GM12878 (cell line): ENCODE measurements around the gene DUSP16. TPM values are rescaled to one million over a fixed set of nuclear protein-coding genes. Genes with fewer than 3 reads are reported as not detected.

Source experiments
- ATAC-seq: fragments of 200-7000 bp; cut with Tn5 transposase; 3 replicates; pipeline ENCODE4 v1.9.1; 2020; ENCODE audit warnings: mild to moderate bottlenecking, moderate library complexity
- BruUV-seq: library from RNA; stranded (reverse); fragments of 400-500 nt; replicated peaks from 2 replicates; lab custom pipeline; 2021; lab: Mats Ljungman, UMichigan
- CTCF ChIA-PET: fragments of 300-600 bp; sonication (Branson Sonifier 250); formaldehyde crosslinking; extraction: SDS; loops from one replicate; lab custom pipeline; 2021; ENCODE audit warnings: inconsistent platforms; lab: Yijun Ruan, JAX
- POLR2A ChIA-PET: fragments of 350-600 bp; formaldehyde crosslinking; extraction: SDS; loops from one replicate; lab custom pipeline; 2021; ENCODE audit warnings: inconsistent platforms; lab: Charles Lee
- RAD21 ChIA-PET: fragments of 300-600 bp; sonication (Branson Sonifier 250); formaldehyde crosslinking; loops from one replicate; lab custom pipeline; 2023; ENCODE audit warnings: antibody characterized with exemption; ENCODE audit not compliant: unreplicated experiment; lab: Charles Lee
- SMC1A ChIA-PET: fragments of 300-600 bp; sonication (Branson Sonifier 250); formaldehyde crosslinking; loops from one replicate; lab custom pipeline; 2023; ENCODE audit not compliant: unreplicated experiment, uncharacterized antibody; lab: Charles Lee
- DNase-seq: peaks from one replicate; pipeline ENCODE4 v3.0.0-alpha.2; 2011; ENCODE audit warnings: low read depth, low spot score
- FAIRE-seq: peaks from 3 replicates; lab custom pipeline; 2011; peaks lifted over from hg19 to GRCh38; lab: Jason Lieb, UNC
- H2AFZ ChIP-seq: 2 replicates; pipeline ENCODE4 v1.6.0; 2011; ENCODE audit warnings: low read depth, low read length, control low read depth; ENCODE audit not compliant: control insufficient read depth
- H3K27ac ChIP-seq: 2 replicates; pipeline ENCODE4 v1.5.1; 2011; ENCODE audit warnings: control low read depth; ENCODE audit not compliant: control insufficient read depth, insufficient read depth
- H3K27me3 ChIP-seq, 2 experiments: replicated peaks in 1 of 2; 2 replicates each; pipeline versions ENCODE4 v1.6.0 to v1.6.1; 2011; ENCODE audit warnings: low read length in 1 of 2; ENCODE audit not compliant: control insufficient read depth in 2 of 2, insufficient read depth in 2 of 2
- H3K36me3 ChIP-seq, 2 experiments: 2 replicates each; pipeline ENCODE4 v1.5.1; 2011; ENCODE audit warnings: low read length in 1 of 2; ENCODE audit not compliant: control insufficient read depth in 2 of 2, insufficient read depth in 2 of 2
- H3K4me1 ChIP-seq: 2 replicates; pipeline ENCODE4 v1.6.1; 2011; ENCODE audit warnings: mild to moderate bottlenecking, low read length, moderate library complexity, mixed read lengths; ENCODE audit not compliant: control insufficient read depth, insufficient read depth
- H3K4me2 ChIP-seq: 2 replicates; pipeline ENCODE4 v1.6.0; 2011; ENCODE audit warnings: control low read depth; ENCODE audit not compliant: control insufficient read depth, insufficient read depth
- H3K4me3 ChIP-seq: fragments of 200-600 bp; sonication (generic); 2 replicates; pipeline ENCODE4 v1.5.1; 2016
- H3K79me2 ChIP-seq: 2 replicates; pipeline ENCODE4 v1.6.0; 2011; ENCODE audit warnings: low read length; ENCODE audit not compliant: control insufficient read depth, insufficient read depth
- H3K9ac ChIP-seq: 2 replicates; pipeline ENCODE4 v1.8.0; 2011; ENCODE audit warnings: low read length, control low read depth, mixed read lengths; ENCODE audit not compliant: control insufficient read depth, insufficient read depth
- H3K9me3 ChIP-seq: replicated peaks from 3 replicates; pipeline ENCODE4 v1.5.1; 2011; ENCODE audit warnings: mild to moderate bottlenecking, low read length; ENCODE audit not compliant: control insufficient read depth, insufficient read depth
- H4K20me1 ChIP-seq: 2 replicates; pipeline ENCODE4 v1.6.0; 2011; ENCODE audit not compliant: control insufficient read depth, insufficient read depth
- BHLHE40 ChIP-seq, 2 experiments: fragments of 450-650 bp in 1 of 2; IDR thresholded peaks; 2 replicates each; pipeline ENCODE4 v1.6.1; 2011 to 2017; ENCODE audit warnings: low read depth in 2 of 2, borderline replicate concordance in 1 of 2, improper control_type of control experiment in 1 of 2, low read length in 1 of 2, mild to moderate bottlenecking in 1 of 2
- EED ChIP-seq: sonication (generic); IDR thresholded peaks from 2 replicates; pipeline ENCODE4 v1.6.1; 2016; ENCODE audit warnings: antibody characterized with exemption, low read depth
- IKZF1 ChIP-seq: fragments of 450-650 bp; conservative IDR thresholded peaks from 2 replicates; pipeline ENCODE4 v1.6.1; 2017; ENCODE audit warnings: antibody characterized with exemption, mild to moderate bottlenecking
- NFIC ChIP-seq: IDR thresholded peaks from 2 replicates; pipeline ENCODE4 v1.6.1; 2012; ENCODE audit warnings: low read depth, mild to moderate bottlenecking, inconsistent platforms, low read length, moderate library complexity
- PAX5 ChIP-seq: IDR thresholded peaks from 2 replicates; pipeline ENCODE4 v1.6.1; 2011; ENCODE audit warnings: low read depth, low read length, borderline replicate concordance
- TCF12 ChIP-seq: IDR thresholded peaks from 2 replicates; pipeline ENCODE4 v1.6.1; 2011; ENCODE audit warnings: low read depth, mild to moderate bottlenecking, low read length
- ZNF622 ChIP-seq: fragments of 450-650 bp; IDR thresholded peaks from 2 replicates; pipeline ENCODE4 v1.6.1; 2017; ENCODE audit warnings: mild to moderate bottlenecking, inconsistent platforms
- WGBS: methylation state at CpG from one replicate; pipeline ENCODE4 v1.1.6; 2016; ENCODE audit warnings: low lambda C conversion rate; ENCODE audit not compliant: insufficient replicate concordance, insufficient coverage; ENCODE audit errors: missing lambda C conversion rate; 5-methylcytosine and 5-hydroxymethylcytosine counted together
- in situ Hi-C: fragments of 300-500 bp; cut with MboI; formaldehyde crosslinking; loops from 9 replicates; pipeline ENCODE4 v1.14.3; 2018; ENCODE audit warnings: mixed read lengths
- intact Hi-C: fragments of 100-400 bp; cut with micrococcal nuclease; formaldehyde crosslinking; loops from one replicate; pipeline ENCODE4 v1.14.2; 2022; ENCODE audit not compliant: unreplicated experiment
- polyA plus RNA-seq, 11 experiments: library from polyadenylated mRNA; depleted of rRNA in 4 of 11; unstranded in 6 of 11; stranded (reverse) in 5 of 11; fragments of >200 nt; fragmentation: Nextera tagmentation in 4 of 11; fragmentation: Illumina TruSeq in 1 of 11; extraction: Ambion mirVana in 4 of 11; extraction: Trizol in 1 of 11; gene quantifications; 1 replicate in 1 of 11; 2 replicates in 10 of 11; pipeline versions ENCODE4 v1.2.1 to v1.2.3, GENCODE V29; 2011 to 2016; ENCODE audit warnings: inconsistent platforms in 2 of 11, missing spikeins in 2 of 11, low read depth in 1 of 11
- total RNA-seq, 4 experiments: library from RNA; depleted of rRNA in 3 of 4; stranded (reverse); fragments of >200 nt in 3 of 4; fragmentation: Illumina TruSeq in 1 of 4; extraction: Trizol in 1 of 4; gene quantifications; 2 replicates each; pipeline versions ENCODE4 v1.2.1 to v1.2.3, GENCODE V29; 2013 to 2021
- TF ChIP-seq, protein P1 (sequence below): IDR thresholded peaks from 2 replicates; pipeline ENCODE4 v1.6.1; 2012; ENCODE audit warnings: improper control_type of control experiment, low read depth, low read length; ENCODE audit not compliant: insufficient replicate concordance
- TF ChIP-seq, protein P2 (sequence below): IDR thresholded peaks from 2 replicates; pipeline ENCODE4 v1.6.1; 2012; ENCODE audit warnings: low read length, inconsistent platforms

Gene DUSP16
- total and polyA plus RNA-seq, 10 of the 15 experiments (the other 5 are each of a cell fraction or from before 2014, with no cell fraction given) = 3.9 to 75.3 (median 26.8) TPM

DNA sequence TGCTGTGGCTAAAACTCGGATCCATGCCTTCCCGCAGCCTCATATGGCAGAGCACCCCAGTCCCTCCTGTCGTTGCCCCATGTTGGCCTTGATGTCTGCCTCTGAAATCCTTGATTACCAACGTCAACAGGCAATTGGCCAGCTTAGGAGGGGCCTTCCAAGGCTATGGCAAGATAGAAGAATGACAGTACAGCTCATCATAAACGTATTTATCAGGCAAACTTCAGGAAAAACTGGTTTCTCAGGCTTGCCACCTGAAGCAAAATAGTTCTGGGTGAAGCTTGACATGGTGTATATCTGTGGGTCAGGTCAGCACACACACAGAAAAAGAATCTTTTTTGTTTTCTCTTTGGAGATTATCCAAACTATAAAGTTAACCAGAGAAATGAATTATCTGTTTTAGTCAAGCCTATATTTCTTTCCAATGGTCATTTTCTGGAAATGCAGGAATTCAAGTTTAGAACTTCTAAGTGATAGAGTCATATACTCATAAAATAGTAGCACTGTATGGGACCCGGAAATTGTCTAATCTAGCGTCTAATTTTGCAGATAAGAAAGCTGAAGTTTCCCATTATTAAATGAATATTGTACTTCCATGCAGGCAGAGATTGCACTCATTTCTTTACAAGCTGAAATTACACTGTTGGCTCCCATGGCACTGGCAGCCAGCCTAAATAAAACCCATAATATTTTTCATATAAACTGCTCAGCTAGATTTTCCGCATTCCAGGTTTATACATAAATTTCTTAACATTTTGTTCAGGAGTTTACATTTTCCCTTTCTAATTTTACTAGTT, 24.4 kb upstream of the DUSP16 start (continued):
- no peak for TF ChIP-seq TCF12
- TF ChIP-seq PAX5 = no peak

DNA sequence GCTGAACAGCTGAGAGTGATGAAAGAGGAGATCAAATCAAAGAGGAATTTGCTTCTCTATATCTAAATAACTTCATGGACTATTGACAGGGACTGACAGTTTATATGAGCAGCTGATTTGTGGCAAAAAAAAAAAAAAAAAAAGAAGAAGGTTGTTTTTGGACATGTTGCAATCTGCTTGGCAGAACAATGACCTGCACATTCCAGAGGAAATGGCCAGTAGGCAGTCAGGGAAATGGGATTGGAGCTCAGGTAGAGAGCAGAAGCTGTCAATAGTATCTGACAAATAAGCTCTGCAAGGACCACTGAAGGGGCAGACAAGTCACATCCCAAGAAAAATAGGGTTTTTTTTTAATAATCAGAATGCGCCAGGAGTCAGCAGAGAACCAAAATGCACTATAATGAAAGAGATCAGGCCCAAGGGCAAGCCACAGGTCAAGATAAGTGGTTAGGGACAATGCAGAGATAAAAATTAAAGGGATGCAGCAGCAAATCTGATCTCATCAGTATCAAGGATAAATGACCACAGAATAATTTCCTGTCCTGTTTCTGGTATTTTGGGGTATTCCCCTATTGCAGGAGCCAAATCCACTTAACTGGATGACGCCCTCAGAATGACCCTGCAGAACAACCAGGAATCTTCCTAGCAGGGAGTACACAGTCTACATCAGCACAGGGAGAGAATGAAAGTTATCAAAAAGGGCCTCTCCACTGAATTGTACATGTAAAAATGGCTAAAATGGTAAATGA, 22.6 kb upstream of the DUSP16 start:
- SMC1A ChIA-PET = interaction anchor here (0.6 to 6.0 kb wide), 9 partner anchors 9 to 111 kb away, joined by 3 to 46 read pairs (median 5); no protein-coding TSS in a partner anchor
- intact Hi-C loops = no loop called here
- FAIRE-seq = no peak
- no peaks in the 10 kb centered on the region for H4K20me1 ChIP-seq
- RAD21 ChIA-PET = interaction anchor here (0.7 to 8.7 kb wide), 6 partner anchors 22 to 151 kb away, joined by 3 to 76 read pairs (median 4); no protein-coding TSS in a partner anchor
- whole genome bisulfite sequencing = 72% methylated on average over 2 of the region's 2 CpGs
- no peak overlapping the region for H3K4me2 ChIP-seq
- no peaks in the 10 kb centered on the region; the same call in 2 of the 3 replicates for H3K9me3 ChIP-seq
- POLR2A ChIA-PET = interaction anchor here (0.6 to 2.7 kb wide), 7 partner anchors 21 to 229 kb away, joined by 4 to 12 read pairs (median 4); partner anchors contain the start of gene BORCS5
- peaks cover 44% of the 10 kb centered on the region for H3K4me1 ChIP-seq
- no peak overlapping the region for H3K4me3 ChIP-seq
- BruUV-seq = no TSS peak
- H3K9ac ChIP-seq = no peak overlapping the region
- H3K79me2 ChIP-seq = no peaks in the 10 kb centered on the region
- TF ChIP-seq NFIC = peak; percentile 24; the same call in 1 of the 2 replicates
- TF ChIP-seq, protein P1, sequence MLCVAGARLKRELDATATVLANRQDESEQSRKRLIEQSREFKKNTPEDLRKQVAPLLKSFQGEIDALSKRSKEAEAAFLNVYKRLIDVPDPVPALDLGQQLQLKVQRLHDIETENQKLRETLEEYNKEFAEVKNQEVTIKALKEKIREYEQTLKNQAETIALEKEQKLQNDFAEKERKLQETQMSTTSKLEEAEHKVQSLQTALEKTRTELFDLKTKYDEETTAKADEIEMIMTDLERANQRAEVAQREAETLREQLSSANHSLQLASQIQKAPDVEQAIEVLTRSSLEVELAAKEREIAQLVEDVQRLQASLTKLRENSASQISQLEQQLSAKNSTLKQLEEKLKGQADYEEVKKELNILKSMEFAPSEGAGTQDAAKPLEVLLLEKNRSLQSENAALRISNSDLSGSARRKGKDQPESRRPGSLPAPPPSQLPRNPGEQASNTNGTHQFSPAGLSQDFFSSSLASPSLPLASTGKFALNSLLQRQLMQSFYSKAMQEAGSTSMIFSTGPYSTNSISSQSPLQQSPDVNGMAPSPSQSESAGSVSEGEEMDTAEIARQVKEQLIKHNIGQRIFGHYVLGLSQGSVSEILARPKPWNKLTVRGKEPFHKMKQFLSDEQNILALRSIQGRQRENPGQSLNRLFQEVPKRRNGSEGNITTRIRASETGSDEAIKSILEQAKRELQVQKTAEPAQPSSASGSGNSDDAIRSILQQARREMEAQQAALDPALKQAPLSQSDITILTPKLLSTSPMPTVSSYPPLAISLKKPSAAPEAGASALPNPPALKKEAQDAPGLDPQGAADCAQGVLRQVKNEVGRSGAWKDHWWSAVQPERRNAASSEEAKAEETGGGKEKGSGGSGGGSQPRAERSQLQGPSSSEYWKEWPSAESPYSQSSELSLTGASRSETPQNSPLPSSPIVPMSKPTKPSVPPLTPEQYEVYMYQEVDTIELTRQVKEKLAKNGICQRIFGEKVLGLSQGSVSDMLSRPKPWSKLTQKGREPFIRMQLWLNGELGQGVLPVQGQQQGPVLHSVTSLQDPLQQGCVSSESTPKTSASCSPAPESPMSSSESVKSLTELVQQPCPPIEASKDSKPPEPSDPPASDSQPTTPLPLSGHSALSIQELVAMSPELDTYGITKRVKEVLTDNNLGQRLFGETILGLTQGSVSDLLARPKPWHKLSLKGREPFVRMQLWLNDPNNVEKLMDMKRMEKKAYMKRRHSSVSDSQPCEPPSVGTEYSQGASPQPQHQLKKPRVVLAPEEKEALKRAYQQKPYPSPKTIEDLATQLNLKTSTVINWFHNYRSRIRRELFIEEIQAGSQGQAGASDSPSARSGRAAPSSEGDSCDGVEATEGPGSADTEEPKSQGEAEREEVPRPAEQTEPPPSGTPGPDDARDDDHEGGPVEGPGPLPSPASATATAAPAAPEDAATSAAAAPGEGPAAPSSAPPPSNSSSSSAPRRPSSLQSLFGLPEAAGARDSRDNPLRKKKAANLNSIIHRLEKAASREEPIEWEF = no peak
- TF ChIP-seq IKZF1 = 0 out of 2 replicates have a peak, but pooled peaks have one; percentile 28
- TF ChIP-seq ZNF622 = no peak
- TF ChIP-seq, protein P2, sequence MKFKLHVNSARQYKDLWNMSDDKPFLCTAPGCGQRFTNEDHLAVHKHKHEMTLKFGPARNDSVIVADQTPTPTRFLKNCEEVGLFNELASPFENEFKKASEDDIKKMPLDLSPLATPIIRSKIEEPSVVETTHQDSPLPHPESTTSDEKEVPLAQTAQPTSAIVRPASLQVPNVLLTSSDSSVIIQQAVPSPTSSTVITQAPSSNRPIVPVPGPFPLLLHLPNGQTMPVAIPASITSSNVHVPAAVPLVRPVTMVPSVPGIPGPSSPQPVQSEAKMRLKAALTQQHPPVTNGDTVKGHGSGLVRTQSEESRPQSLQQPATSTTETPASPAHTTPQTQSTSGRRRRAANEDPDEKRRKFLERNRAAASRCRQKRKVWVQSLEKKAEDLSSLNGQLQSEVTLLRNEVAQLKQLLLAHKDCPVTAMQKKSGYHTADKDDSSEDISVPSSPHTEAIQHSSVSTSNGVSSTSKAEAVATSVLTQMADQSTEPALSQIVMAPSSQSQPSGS = 0 out of 2 replicates have a peak, but pooled peaks have one; percentile 2
- TF ChIP-seq EED = 0 out of 2 replicates have a peak, but pooled peaks have one; percentile 6
- no peak for TF ChIP-seq BHLHE40 (IDR thresholded peaks at IDR 0.05; ENCODE audit: borderline replicate concordance in 1 of 2, low read depth in 2 of 2, low read length in 1 of 2)
- no peak for DNase-seq
- CTCF ChIA-PET = interaction anchor here (0.6 to 0.9 kb wide), 3 partner anchors 21 to 71 kb away, joined by 3 to 4 read pairs (median 3); no protein-coding TSS in a partner anchor
- ATAC-seq = no peak
- in situ Hi-C loops = loop anchor here (25.0 kb wide), 1 partner anchor 1023 kb away; no protein-coding TSS in a partner anchor
- H3K27me3 ChIP-seq = no peaks in the 10 kb centered on the region
- H3K36me3 ChIP-seq = no peaks in the 10 kb centered on the region
- no peak overlapping the region; the same call in 1 of the 2 replicates for H3K27ac ChIP-seq
- H2AFZ ChIP-seq = no peak overlapping the region
